Measurements from ENCODE around the gene GRIN3A. TPM values are rescaled to one million over a fixed set of nuclear protein-coding genes. Genes with fewer than 3 reads are reported as not detected.

Gene GRIN3A
- total RNA-seq, 1 donor: not detected

GRCh38 chr9:101605547-101605946 lies 132.9 kb downstream of the GRIN3A start:
- TF ChIP-seq CTCF (IDR thresholded peaks at IDR 0.05; ENCODE audit: insufficient read depth, low read depth, low read length): no peak
- H3K4me3 ChIP-seq (ENCODE audit: low read depth, low read length): no peak overlapping the region

DNA sequence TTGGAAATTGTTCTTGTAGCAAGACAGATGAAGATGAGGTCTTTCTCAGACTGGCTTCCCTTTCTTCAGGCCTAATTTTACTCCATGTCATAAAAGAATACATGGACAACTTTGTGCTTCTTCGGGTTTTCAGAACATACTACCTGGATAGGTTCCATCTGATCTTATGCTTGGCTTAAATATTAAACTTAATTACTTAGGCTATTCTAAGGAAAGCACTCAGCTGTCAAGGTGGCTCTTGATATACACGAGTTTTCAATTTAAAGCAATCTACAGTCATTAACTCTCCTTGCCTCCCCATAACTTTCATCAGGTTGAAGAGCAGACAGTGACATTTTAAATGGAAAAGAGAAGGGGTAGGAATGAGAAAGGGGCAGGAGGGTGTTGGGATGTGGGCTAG lies 134.2 kb downstream of the GRIN3A start:
- H3K4me3 ChIP-seq (ENCODE audit: low read depth, low read length): no peak overlapping the region
- TF ChIP-seq CTCF (IDR thresholded peaks at IDR 0.05; ENCODE audit: insufficient read depth, low read depth, low read length): no peak
- DNase-seq (ENCODE audit: low read depth): no peak

More at GRCh38 chr9:101605547-101605946, 132.9 kb downstream of the GRIN3A start:
- DNase-seq (ENCODE audit: low read depth): no peak

- no peak overlapping the region for H3K4me3 ChIP-seq (ENCODE audit: low read depth, low read length)
- TF ChIP-seq CTCF (IDR thresholded peaks at IDR 0.05; ENCODE audit: insufficient read depth, low read depth, low read length): peak; percentile 65
- peak; percentile 53 for DNase-seq (ENCODE audit: low read depth)
Observed at GRCh38 chr9:101601904-101602765, 136.3 kb downstream of the GRIN3A start.

DNA sequence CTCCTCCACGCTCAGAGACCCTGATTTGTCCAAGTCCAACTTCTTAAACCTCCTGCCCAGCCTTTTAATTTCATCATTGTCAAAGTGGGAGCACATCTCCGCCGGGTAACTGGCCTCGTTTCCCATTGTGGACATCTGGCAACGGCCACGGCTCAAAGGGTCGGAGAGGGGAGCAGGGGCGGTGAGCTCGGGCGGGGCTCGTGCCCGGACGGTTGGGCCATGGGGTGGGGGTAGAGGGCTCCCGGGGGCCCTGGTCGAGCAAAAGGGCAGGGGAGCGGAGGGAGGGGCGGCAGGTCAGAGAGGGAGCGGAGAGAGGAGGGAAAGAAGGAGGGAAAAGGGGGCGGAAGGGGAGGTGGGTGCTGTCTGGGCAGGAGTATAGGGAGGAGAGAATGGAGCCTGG lies 143.7 kb downstream of the GRIN3A start, which contains the start of gene PPP3R2:
Gene PPP3R2, minus strand, starts transcription at position 174 of the 400 bp plus-strand sequence. Its CDS starts 48 bp downstream, at position 126.
- TF ChIP-seq CTCF (IDR thresholded peaks at IDR 0.05; ENCODE audit: insufficient read depth, low read depth, low read length): no peak
- DNase-seq (ENCODE audit: low read depth): no peak
- H3K4me3 ChIP-seq (ENCODE audit: low read depth, low read length): no peak within 1 kb of the TSS

- no peak for TF ChIP-seq CTCF (IDR thresholded peaks at IDR 0.05; ENCODE audit: insufficient read depth, low read depth, low read length)
- no peak for DNase-seq (ENCODE audit: low read depth)
- H3K4me3 ChIP-seq (ENCODE audit: low read depth, low read length): no peak overlapping the region
Observed at GRCh38 chr9:101593345-101593744, 145.1 kb downstream of the GRIN3A start.

GRCh38 chr9:101592788-101593187 lies 145.7 kb downstream of the GRIN3A start:
- no peak overlapping the region for H3K4me3 ChIP-seq (ENCODE audit: low read depth, low read length)
- no peak for DNase-seq (ENCODE audit: low read depth)
- TF ChIP-seq CTCF (IDR thresholded peaks at IDR 0.05; ENCODE audit: insufficient read depth, low read depth, low read length): no peak

All from fibroblast of villous mesenchyme (primary cell).